NOMO-1 treated with dmso at 0.1 percent for 144 hours (cell line): ENCODE data around the gene CILP.

Experiments
- DNase-seq: peaks from one replicate; lab custom pipeline; 2025; ENCODE audit not compliant: unreplicated experiment; lab: John Stamatoyannopoulos, UW

CILP gene

GRCh38 chr15:65222891-65223290 is 11.6 kb upstream of the CILP start:
- no peak for DNase-seq

DNA sequence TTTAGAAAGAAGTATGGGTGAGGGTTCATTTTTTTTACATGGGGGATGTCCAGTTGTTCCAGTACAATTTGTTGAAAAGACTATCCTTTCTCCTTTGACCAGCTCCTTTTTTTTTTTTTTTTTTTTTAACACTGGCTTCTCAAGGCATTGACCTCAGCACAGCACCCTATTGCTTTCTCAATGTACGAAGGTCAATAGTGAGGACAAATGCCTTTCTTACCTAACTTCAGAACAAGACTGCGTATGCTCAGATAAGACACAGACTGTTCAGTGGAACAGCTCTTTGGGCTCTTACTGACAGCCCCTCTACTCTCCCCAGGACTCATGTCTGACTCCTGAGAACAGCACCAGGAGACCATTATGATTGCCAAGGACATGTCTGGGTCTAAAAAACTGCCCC is 10.4 kb upstream of the CILP start:
- DNase-seq = no peak

DNA sequence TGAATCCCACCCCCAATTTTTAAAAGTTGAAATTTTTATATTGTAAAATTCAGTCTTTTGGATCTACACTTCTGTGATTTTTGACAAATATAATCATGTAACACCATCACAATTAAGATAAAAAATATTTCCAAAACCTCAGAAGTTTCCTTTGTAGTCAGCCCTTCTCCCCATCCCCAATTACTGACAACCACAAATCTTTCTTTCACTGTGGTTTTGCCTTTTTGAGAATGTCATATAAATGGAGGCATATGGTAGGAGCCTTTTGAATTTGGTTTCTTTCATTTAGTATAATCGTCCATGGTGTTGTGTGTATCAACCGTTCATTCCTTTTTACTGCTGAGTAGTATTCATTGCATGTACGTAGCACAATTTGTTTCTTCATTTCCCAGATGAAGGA is 7.9 kb upstream of the CILP start:
- DNase-seq = no peak

DNA sequence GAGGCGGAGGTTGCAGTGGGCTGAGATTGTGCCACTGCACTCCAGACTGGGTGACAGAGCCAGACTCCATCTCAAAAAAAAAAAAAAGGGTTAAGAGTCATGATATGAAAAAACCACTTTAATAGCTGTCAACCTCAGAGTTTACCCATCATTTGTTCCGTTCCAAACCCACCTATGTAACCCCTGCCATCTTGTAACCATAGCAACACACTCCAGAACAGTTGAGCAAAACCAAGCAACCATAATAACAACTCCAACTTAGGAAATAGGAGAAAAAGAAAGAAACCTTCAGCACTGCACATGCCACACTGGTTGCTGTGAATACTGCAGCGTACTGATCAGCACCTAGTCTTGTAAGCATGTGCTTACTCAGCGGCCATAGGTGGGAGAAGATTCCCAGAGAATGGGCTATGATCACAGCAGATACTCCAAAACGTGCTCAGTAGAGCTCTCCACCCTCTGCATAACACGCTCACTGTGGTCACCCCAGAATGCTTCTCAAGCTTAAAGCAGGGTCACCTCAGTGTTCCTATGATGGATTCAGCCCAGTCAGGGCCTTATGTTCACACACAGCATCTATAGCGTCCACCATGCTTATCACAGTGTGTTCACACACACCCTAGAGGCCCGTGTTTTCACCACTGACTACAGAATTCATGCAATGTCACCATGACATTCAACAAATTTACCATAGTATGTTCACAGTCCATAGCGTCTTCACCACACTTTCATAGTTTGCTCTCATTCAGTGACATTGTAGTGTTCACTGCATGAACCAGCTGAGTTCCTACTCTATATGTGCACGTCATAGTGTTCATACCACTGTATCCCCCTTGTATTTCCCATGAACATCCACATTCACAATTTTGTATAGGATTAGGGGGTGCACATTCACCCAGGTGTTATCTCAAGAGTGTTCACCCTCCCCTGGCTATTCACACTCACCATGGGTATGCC is 6.5 kb upstream of the CILP start:
- no peak for DNase-seq

DNA sequence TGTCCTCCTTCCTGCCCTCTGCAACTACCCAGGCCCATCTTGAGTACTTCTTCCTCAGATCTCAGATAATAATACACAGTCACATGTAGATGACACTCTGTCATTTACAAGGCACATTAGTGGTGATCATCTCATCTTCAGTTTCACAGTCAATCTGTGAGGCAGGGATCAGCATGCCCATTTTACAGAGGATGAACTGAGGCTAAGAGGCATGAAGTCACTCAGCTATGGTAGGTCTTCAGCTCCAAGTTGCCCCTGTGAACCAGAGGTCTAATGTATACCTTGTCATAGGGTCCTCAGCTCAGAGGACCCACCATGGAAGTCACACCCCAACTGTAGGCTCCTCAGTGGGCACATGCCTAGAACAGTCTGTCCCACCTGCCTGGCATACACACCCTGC is 4.2 kb upstream of the CILP start:
- DNase-seq = no peak

- DNase-seq = no peak
Observed at GRCh38 chr15:65214010-65214409, 2.7 kb upstream of the CILP start.

DNA sequence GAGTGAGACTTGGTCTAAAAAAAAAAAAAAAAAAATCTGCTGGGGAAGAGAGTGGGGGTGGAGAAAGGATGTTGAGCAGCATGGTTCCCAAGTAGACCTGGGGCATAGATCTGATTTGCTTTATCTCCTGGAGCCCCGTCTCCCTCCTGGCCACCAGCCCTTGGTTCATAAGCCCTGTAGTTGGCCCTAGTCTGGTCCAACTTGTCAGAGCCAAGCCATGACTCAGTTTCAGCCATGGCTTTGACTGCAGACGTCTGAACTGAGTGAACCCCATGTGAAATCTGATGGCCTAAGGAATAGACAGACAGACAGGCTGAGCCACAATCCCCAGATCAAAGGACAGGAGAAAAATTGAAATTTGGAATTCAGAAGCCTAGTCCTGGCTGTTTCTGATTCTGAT is 2.0 kb upstream of the CILP start:
- DNase-seq = no peak

DNA sequence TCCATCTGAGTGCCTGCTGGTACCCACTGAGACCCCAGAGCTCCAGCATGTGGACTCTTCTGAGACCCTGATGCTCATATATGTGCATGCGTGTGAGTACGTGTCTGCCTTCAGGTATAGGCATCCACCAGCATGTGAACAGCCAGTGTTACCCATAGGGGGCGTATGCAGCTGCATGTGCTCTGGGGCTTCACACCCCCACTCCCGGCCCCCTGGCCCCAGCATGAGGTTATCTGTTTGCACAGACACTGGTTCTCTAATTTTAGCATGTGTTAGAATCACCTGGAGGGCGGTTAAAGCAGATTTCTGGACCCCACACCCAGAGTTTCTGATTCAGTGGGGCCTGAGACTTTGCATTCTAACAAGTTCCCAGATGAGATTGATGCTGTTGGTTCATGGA is 824 bp upstream of the CILP start:
- no peak for DNase-seq

DNA sequence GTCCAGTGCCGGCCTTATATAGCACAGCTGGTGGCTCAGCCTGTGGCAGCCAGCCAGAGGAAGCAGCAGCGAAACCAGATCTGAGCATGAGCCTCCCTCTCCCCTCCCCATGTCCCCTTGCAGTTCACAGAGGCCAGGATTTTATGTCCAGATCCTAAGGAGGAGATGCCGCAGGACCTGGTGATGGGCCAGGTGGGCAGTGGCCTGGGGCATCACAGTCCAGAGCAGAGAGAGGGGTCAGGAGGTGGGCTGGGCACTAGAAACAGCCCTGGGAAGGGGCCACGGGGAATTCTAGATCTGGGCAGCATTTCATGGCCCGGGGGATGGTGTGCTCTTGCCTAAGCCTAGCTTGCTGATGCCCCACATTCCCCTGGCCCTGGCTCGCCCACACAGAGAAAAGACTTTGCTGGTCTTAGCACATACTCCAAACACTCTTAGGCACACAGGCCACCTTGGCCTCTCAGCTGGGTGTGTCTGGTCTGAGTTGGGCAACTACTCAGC is 259 bp upstream of the CILP start:
- no peak for DNase-seq

- no peak for DNase-seq
Observed at GRCh38 chr15:65209701-65210643, 1.3 kb downstream of the CILP start.

GRCh38 chr15:65208647-65209046 is 2.6 kb downstream of the CILP start:
- no peak for DNase-seq

GRCh38 chr15:65207280-65207840 is 3.9 kb downstream of the CILP start:
- no peak for DNase-seq

DNA sequence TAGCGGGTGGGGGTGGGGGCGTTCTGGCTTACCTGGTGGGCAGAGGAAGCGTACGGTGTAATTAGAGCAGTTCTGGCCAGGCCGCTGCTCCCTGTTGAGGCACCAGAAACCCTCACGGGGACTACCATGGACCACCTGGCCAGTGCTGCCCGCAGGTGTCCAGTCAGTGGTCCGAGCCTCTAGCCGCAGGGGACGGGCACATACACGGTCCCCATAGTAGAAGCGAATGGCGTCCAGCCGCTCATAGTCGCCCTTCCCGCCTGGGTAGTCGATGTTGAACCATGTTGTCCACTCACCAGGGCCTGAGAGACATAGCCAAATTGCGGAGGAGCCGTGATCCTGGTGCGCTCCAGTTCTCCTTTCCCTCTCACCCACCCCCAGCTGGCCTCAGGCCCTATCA is 4.5 kb downstream of the CILP start:
- no peak for DNase-seq

- no peak for DNase-seq
Observed at GRCh38 chr15:65204931-65205660, 6.2 kb downstream of the CILP start.

- no peak for DNase-seq
Observed at GRCh38 chr15:65204236-65204930, 6.9 kb downstream of the CILP start.

DNA sequence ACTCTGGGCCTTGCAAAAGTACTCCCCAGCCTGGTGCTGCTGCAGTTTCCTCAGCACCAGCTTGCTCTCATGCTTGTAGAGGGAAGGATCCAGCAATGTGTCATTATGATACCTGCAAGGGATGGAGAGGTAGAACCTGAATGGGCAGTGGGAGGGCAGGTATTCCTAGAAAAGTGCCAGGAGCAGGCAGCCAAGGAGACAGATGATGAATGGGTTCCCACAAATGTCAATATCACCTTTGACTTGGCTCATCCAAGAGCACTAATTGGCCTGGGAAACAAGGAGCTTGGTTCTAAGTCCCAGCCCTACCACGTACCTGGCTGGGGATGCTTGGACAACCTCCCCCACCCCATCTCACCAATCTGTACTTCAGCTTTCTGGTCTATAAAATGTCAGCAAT is 9.4 kb downstream of the CILP start:
- no peak for DNase-seq

DNA sequence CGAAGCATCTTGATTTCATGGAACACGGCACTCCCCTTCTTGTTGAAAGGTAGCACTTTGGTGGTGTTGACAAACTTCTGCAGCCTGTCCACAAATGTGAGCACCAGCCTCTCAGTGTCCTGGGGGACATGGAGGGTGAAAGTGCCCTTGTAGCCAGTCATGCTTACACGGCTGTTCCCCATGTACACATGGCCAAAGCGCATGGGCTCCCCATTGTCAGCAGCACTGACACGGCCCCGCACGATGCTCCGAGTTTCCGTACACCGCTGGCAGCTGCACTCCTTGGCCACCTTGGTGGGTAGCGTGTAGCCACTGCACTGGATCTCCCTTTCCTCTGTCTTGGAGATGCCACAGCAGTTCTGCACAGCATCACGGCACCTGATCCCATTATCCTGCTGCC is 12.7 kb downstream of the CILP start:
- DNase-seq = no peak

DNA sequence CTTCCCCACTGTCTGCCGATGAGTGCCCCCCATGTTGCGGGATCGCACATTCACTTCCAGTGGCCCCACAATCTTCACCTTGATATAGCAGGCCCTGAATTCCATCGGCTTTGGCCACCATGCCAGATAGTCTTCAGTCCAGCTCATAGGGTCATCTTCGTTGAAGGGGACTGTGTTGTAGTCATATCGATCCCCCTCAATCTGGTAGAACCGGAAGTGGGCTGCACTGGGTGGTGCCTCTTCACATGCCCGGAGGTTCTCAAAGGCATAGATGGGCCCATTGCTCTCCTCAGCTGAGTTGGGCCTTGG is 14.0 kb downstream of the CILP start:
- no peak for DNase-seq

- DNase-seq = no peak
Observed at GRCh38 chr15:65196637-65197336, 14.5 kb downstream of the CILP start.

- no peak for DNase-seq
Observed at GRCh38 chr15:65195548-65195923, 15.7 kb downstream of the CILP start.
